HG03457 (cell line): Measurements from ENCODE around the gene SETD5.

ENCODE experiments used
- ATAC-seq: cut with Tn5 transposase; IDR thresholded peaks from one replicate; pipeline ENCODE4 v1.9.1; 2021; ENCODE audit warnings: moderate number of reproducible peaks; ENCODE audit not compliant: unreplicated experiment

The SETD5 gene

DNA sequence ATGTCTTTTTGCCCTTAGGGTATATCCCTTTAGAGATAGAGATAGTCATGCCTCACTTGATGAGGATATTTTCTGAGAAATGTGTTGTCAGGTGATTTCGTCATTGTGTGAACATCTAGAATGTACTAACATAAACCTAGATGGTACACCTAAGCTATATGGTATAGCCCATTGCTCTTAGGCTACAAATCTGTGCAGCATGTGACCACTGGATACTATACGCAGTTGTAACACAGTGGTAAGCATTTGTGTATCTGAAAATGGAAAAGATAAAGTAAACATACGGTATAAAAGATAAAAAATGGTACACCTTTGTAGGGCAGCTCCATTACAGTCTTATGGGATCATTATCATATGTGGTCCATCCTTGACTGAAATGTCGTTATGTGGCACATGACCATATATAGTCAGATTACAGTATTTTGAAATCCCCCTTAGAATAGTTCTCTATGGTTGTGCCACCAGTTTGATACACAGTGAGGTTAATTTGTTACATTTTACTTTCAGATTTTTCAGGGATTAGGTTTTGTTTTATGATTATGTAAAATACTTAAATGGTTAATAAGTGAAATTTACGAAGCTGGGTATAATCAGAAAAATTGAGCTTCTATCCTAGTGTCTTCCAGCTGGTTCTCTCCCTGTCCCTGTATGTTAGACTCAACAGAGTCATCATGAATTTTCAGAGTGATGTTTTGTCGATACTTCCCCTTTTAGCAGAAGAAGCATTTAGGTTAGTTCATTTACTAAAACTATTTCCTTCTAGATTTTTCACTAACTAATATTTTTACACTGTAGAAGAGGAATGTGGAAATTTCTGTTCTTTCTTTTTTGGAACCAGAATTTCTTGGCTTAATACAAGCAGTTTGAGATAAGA, 12.8 kb downstream of the SETD5 start:
- ATAC-seq = no peak

DNA sequence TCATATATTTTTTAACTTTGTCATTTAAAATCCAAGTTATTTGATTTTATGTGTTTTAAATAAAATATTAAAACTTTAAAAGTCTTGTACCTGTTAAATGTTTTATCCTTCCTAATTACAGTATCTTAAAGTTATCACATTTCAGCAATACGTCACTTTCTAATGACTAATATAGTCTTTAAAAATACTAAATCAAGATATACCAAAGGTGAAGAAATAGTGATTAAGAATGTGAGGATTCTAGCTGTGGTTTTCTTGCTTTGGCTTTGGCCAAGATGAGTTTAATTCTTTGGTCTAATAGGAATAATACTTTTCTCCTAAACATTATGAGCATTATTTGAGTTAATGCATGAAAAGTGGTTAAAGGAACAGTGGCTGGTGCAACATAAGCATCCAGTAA, 13.9 kb downstream of the SETD5 start:
- ATAC-seq = no peak

DNA sequence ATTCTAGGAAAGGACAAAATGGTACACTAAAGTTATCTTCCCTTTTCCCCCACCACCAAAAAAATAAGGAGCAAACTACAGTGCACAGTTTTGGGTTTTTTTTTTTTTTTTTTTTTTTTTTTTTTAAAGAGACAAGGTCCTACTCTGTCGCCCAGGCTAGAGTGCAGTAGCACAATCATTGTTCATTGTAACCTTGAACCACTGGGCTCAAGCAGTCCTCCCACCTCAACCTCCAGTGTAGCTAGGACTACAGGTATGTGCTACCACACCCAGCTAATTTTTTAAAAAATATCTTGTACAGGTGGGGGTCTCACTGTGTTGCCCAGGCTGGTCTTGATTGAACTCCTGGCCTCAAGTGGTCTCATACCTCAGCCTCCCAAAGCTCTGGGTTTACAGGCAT, 14.9 kb downstream of the SETD5 start:
- ATAC-seq = no peak

DNA sequence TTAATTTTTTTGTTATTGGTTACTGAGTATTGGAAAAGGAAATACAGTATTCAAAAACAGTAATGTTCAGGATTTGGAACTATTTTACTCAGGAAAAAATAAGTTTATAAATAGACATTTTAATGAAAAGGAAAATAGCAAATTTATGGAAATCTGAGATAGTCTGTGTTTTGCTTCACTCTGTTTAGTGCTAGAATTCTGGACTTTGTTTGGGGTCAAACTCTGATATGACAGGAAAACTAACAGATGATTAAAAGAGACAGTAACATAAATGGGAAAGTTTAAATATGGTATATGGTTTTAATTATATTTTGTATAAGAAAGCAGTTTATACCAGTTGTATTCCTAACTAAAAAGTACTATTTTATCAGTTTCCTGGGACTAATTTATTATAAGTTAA, 17.4 kb downstream of the SETD5 start:
- ATAC-seq = no peak

DNA sequence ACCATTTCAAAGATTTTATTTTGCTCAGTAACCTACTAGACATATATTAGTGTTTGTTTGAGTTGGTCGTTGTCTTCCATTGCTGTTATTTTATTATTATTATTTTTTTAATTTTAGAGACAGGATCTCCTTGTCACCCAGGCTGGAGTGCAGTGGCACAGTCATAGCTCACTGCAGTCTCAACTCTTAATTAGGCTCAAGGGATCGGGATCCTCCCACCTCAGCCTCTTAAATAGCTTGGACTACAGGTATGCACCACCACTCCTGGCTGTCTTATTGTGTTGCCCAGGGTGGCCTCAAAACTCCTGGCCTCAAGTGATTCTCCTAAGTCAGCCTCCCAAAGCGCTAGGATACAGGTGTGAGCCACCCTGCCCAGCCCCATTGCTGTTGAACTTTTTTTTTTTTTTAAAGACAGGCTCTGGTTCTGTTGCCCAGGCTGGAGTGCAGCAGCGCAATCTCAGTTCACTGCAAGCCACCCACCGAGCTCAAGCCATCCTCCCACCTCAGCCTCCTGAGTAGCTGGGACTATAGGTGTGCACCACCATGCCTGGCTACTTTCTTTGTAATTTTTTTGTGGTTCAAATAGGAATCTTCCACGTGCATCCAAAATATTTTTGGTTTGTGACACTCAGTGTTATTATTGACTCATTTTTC, 18.2 kb downstream of the SETD5 start:
- no peak for ATAC-seq

DNA sequence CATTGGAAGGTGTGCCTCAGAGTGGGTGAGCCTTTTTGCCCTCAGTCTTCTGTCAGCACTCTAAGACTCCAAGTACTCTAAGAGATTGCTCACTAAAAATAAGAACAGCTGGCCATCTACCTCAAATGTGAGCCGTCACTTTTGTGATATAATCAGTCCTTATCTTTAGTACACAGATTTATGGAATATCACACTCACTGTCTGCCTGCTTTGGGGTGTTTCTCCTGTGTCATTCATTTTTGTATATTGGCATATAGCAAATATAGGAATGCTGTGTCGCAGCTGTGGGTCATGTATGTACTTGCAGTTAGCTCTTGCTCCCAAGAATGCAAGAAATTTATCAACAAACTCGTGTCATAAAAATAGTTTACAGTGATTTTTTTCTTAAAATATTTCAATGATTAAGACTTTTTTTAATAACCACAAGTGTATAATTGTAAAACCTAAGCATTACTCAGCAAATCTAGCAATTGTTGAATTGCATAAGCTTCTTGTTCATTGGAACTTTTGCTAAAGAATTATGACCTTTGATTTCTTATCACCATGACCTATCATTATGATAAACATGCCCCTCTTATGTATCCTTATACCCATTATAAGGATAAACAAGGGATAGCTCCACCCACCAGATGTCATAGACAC, 18.8 kb downstream of the SETD5 start:
- ATAC-seq = no peak

DNA sequence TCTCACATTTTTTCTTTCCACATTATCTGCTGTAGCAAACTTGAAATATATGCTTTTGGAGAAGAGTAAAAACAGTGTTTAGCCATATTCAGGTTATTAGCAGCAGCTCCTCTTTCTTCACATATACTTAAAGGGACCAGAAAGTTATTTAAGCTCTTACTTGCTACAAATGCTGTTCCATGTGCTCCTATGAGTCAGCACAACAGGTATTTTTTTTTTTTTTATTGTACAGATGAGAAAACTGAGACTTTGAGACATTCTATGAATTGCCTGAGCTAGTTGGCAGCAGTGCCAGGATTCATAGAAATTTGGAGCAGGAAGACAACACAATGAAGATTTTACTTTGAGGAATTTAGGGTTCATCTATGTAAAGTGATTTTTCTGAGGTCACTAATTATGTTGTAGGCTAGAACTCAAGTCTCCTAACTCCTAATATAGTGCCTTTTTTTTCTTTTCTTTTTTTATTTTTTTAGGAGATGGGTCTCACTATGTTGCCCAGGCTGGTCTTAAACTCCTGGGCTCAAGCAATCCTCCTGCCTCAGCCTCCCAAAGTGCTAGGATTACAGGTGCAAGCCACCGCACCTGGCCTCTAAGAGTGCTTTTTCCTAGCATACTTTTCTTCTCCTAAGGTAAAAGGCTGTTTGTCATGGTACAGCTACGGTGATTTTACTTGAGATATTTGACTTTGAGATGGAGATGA, 23.6 kb downstream of the SETD5 start:
- no peak for ATAC-seq

DNA sequence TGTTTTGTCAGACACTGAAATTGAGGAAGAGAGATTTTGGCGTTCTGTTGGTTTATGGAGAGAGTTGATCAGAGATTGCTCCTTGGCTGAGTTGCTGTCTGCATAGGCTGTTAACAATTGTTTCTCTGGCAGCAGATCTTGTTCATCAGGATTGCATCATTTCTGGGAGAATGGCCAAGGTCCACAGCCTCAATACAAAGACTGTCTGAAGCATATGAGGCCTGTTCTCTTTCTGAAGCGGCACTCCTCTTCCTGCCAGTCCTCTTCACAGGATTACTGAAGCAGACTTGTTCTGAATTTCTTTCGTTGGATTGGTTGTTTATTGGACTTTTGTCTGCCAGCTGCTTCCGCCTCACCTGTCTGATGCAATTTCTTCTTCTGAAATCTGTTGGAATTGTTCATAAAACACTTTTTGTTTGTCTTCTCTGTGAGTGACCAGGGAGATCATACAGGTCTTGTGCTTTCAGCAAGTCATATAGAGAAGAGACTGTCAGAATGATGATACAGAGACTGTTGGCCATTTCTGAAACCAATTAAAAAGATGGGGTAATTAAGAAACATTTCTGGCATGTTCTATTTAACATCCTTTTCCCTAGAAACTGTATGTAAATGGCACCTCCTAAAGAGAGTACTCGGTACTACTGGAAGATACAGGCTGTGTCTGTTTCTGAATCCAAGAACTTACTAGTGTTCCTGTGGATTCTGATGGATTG, 25.5 kb downstream of the SETD5 start:
- ATAC-seq = no peak

DNA sequence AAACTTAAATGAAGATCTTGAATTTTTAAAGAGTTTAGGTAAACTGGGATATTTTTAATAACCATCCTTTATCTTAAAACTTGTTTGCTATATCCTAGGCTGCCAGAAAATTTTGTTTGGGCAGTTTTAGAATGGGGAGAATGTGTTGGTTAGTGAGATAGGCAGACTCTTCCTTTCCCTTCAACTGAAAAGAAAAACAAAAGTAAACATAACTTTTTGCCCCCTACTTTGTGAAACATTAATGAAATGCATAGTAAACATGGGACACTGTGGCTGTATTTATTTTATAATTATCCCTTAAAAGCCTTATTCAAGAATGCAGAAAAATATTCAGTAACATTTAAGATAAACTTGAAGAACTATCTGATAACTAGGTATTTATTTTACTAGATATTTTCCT, 31.0 kb downstream of the SETD5 start:
- no peak for ATAC-seq

DNA sequence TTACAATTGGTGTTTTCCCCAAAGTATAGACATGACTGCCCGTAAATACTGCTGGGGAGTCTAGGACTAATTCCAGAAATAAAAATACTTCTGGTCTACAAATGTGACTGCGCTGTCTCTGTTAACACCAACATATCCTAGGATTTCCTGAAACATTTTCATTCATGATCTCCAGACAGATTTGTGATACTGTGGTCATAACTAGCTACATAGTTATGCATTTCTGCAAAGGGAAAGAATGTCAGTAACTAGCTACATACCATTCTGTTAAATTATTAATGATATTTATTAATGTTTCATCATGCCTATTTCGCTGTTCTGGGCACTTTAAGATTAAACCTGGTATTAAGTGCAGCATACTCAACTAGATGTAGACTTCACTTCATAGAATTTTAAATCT, 33.3 kb downstream of the SETD5 start:
- no peak for ATAC-seq

DNA sequence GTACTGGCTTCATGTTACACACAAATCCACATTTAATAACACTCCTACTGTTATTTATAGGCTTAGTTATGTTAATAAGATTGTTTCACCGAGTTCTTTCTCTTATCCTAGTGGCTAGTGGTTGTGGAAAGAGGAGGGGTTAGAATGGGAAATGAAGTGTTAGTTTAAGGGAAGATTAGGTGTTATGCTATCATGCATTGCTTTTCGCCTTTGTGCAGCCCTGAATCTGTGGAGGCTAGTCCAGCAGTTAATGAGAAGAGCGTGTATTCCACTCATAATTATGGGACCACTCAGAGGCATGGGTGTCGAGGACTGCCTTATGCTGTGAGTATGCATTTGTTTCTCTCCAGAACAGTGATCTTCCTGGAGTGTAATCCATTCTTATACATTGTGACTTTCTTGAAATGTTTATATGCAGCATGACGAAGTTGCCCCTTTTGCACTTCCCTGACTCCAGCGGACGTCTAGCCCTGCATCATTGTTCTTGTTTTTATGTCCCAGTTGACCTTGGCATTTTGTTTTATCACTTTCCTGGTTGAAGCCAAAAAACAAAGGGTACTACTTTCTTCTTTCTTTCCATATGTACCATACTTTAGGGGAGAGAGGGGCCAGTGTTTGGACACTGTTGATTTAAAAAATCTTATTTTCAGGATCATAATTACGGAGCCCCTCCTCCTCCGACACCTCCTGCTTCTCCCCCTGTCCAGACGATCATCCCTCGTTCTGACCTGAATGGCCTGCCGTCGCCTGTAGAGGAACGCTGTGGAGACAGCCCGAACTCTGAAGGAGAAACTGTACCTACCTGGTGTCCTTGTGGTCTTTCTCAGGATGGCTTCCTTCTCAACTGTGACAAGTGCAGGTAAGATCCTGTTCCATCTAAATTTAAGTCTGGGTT, 36.5 kb downstream of the SETD5 start:
- ATAC-seq = no peak

DNA sequence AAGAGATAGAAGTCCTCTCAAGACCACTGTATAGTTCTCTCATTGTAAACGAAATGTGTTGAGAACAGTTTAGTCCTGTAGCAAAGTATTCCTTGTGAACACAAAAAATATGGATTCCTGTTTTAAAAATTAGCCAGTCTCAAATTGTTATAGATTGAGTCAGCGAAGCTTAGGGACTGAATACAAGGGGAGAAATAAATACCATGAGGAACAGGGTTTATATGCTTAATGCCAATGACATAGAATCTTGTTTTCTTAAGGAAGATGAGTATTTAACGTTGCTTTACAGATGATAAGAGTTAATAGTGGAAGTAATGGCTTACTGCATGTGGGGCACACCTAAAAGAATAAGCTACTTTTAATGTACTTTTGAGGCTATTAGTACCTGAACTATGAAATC, 37.9 kb downstream of the SETD5 start:
- ATAC-seq = no peak

DNA sequence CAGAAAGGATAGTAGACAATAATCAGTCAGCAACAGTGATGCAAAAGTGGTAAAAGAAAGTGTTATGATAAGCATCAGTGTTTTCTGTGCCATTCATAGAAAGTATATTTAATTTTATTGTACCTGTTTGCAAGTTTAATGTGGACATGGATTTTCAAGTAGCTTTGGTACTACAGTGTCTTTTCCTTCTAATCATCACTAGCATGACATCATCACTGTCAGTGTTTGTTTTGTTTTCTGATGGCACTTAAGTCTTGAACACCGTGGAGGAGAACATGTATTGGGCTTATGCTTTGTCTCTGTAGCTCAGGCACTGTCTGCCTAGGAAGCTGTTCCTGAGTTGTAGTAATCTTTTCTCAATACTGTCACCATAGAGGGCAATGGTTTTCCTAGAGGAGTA, 41.9 kb downstream of the SETD5 start:
- ATAC-seq = no peak

DNA sequence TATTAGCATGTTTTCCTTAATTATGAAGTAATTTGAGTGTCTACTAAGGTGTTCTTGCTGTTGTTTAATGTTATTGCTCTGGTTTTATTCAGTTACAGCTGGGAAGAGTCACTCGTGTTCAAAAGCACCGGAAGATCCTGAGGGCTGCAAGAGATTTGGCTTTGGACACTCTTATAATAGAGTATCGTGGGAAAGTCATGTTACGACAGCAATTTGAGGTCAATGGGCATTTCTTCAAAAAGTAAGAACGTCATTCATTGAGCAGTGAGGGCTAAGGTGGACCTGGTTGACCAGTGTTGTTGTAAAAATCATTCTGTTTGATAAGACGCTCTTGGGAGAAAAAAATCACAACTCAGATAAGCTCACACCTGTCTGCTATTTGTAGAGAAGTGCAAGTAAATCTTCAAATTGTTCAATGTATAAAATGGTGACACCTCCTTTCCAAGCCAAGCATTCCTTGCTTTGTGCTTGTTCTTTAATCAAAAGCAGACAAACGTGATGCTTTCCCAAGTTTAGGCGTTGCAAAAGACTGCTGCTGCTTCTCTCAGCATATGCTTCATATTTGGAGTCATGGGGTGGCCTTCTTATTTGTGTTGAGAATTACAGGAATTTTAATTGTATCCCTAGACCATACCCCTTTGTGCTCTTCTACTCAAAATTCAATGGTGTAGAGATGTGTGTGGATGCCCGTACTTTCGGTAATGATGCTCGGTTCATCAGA, 44.2 kb downstream of the SETD5 start:
- ATAC-seq = no peak

DNA sequence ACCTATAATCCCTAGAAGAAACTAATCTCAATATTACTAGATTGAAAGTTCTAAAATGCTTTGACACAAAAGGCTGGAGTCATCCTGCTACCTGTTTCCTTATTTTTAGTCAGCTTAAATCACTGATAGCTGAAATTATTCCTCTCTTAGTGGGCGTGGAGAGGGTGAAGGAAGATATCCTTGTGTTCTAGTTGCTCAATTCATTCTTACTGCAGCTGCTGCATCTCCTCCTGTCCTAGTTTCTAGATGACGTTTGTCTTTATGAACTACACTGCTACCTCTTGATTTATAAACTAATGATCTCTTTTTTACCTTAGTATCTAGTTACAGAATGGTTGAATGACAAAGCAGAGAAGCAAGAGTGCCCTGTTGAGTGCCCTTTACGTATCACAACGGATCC, 50.7 kb downstream of the SETD5 start:
- ATAC-seq = no peak

DNA sequence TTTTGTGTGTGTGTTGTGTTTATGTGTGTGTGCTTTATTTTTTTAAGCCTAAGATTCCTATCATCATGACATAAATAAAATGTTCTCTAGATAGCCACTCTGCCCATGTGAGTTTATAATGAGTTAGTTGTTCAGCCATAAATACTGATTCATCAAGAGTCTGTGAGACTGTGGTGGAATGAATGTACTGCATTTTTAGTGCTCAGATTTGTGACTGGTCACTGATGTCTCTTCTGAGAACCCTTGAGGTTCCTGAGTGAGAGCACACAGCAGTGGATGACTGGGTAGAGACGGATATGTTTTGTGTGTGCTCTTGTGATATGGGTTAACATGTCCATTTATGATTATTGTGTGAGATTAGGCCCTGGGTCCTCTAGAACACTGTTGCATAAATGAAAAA, 51.2 kb downstream of the SETD5 start:
- no peak for ATAC-seq

DNA sequence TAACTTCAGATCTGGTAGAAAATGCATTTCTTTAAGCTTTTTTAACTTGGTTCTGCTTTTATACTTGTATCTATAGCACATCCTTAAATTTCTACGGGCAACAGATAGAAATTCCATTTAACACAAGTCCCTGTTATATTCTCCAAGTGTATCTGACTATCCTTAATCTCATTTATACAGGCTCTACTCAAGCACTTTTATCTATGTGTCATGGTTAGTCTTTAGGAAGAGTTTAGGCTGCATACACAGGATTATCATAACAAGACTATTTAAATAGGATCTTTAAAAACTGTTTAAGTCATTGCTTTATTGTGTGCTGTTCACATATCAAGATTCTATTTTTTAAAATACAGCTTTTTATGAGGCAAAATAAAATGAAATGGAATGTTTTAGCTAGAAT, 52.7 kb downstream of the SETD5 start:
- no peak for ATAC-seq

DNA sequence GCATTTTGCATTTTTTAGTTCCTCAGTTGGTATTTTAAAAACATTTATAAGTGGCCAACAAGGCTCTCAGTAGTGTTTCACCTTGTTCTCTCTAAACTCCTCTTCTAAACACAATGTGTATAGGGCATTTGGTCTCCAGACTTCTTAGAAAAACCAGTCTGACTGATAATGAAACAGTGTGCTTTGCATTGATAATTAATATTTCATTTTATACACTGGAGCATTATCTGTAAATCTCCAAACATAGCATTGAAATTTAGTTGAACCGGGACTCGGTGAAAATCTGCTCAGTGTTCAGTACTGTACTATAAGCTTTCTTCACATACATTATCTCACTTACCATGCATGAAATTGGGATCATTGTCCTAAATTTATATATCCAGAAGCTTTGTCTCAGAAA, 53.6 kb downstream of the SETD5 start:
- no peak for ATAC-seq

DNA sequence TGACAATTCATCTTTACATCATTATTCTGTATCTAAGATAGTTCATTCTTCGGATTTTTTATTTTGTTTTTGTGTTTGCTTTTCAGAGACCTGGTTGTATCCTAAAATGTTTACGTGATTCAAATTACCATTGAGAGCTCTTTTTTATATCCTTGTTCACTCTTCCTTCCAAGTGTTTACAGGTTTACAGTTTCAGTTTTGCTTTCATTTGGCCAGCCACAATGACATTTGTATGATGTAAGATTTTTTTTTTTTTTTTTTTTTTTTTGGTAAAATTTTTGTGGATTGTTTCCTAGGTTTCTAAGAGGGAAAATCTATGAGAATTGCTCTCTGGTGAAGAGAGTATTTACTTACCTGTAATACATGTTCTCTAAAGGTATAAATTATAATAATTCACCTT, 55.0 kb downstream of the SETD5 start:
- no peak for ATAC-seq
